ENCODE measurements around the gene PALLD. TPM values are rescaled to one million over a fixed set of nuclear protein-coding genes. Genes with fewer than 3 reads are reported as not detected.
A peak's percentile ranks its signal among the peaks of the same experiment; 100 is the strongest.

PALLD gene
- total and polyA plus RNA-seq, 2 of the 13 experiments (the other 11 are each of a cell fraction or from before 2014, with no cell fraction given), result 0.50 to 1.5 TPM

DNA sequence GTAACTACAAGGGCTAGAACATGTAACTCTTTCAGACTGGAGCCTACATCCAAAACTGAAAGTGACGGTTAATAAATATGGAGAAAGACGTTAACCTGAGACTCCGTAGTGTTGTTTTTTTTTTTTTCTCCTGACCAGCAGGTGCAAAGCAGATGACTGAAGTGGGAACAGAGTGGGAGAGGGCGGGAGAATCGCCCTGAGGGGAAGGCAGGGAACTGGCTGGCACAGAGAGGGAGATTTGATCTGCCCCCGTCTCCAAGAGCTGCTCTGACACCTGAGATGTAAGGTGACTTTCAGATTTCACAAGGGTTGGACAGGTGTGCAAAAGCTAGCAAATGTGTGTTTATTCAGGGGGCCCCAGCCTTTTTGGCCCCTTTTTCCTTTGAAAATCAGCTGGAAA is 180.2 kb downstream of the PALLD start:
- peaks cover 28% of the 10 kb centered on the region for H3K4me1 ChIP-seq (ENCODE audit: insufficient read depth, low read length)
- DNase-seq (ENCODE audit: low spot score), result no peak
- H3K4me3 ChIP-seq (replicated peaks in 1 of 3; ENCODE audit: insufficient read depth in 1 of 3, low read depth in 2 of 3, low read length in 3 of 3), result no peak overlapping the region
- ChIA-PET CTCF (ENCODE audit: low intra/inter-chr PET ratio, low total read pairs) (no interaction called here), POLR2A (no interaction called here)
- H3K79me2 ChIP-seq (ENCODE audit: insufficient read depth, low read length), result no peaks in the 10 kb centered on the region
- no peaks in the 10 kb centered on the region for H3K36me3 ChIP-seq (replicated peaks in 1 of 2; ENCODE audit: control insufficient read depth in 1 of 2, insufficient read depth in 2 of 2, low read length in 2 of 2)
- peaks cover 0 to 1% of the 10 kb centered on the region in 2 experiments; a peak in 2 of 5 replicates for H3K27me3 ChIP-seq (ENCODE audit: control insufficient read depth in 1 of 2, insufficient read depth in 2 of 2, low read length in 2 of 2)
- intact Hi-C loops (cut with micrococcal nuclease; ENCODE audit: unreplicated experiment), result no loop called here
- H3K27ac ChIP-seq (ENCODE audit: extremely low read length, insufficient read depth, low read length), result no peak overlapping the region
- BruUV-seq (replicated peaks), result no TSS peak
- in situ Hi-C loops (cut with HindIII; ENCODE audit: extremely low pct_ligation_motif_present, low pct_unique_long_range_greater_than_20kb), result no loop called here
- no peak for FAIRE-seq
- H4K20me1 ChIP-seq (ENCODE audit: insufficient read depth, low read length), result no peaks in the 10 kb centered on the region
- WGBS (ENCODE audit: low lambda C conversion rate), result 40% methylated on average over 6 of the region's 6 CpGs
- no peak for ATAC-seq
- no peak overlapping the region for H2AFZ ChIP-seq (ENCODE audit: low read length)
- no peaks in the 10 kb centered on the region for H3K9me3 ChIP-seq (ENCODE audit: low read length)
- no peak for TF ChIP-seq ZNF841 (CRISPR knock-in tag; IDR thresholded peaks at IDR 0.05; ENCODE audit: borderline replicate concordance)
- no peak for TF ChIP-seq JUN (CRISPR knock-in tag; IDR thresholded peaks at IDR 0.05)
- TF ChIP-seq, protein P1, sequence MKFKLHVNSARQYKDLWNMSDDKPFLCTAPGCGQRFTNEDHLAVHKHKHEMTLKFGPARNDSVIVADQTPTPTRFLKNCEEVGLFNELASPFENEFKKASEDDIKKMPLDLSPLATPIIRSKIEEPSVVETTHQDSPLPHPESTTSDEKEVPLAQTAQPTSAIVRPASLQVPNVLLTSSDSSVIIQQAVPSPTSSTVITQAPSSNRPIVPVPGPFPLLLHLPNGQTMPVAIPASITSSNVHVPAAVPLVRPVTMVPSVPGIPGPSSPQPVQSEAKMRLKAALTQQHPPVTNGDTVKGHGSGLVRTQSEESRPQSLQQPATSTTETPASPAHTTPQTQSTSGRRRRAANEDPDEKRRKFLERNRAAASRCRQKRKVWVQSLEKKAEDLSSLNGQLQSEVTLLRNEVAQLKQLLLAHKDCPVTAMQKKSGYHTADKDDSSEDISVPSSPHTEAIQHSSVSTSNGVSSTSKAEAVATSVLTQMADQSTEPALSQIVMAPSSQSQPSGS (CRISPR knock-in tag; IDR thresholded peaks at IDR 0.05), result no peak
- TF ChIP-seq TEAD2 (CRISPR knock-in tag; IDR thresholded peaks at IDR 0.05), result no peak
- TF ChIP-seq MLLT10 (CRISPR knock-in tag; IDR thresholded peaks at IDR 0.05), result no peak
- no peak for TF ChIP-seq ZBTB38 (CRISPR knock-in tag; IDR thresholded peaks at IDR 0.05)
- no peak for TF ChIP-seq KAT7 (CRISPR knock-in tag; IDR thresholded peaks at IDR 0.05; ENCODE audit: borderline replicate concordance)
- TF ChIP-seq FOSL1 (CRISPR knock-in tag; IDR thresholded peaks at IDR 0.05; ENCODE audit: borderline replicate concordance), result no peak
- no peak for TF ChIP-seq ZFY (CRISPR knock-in tag; IDR thresholded peaks at IDR 0.05)
- no peak for TF ChIP-seq ZNF350 (CRISPR knock-in tag; IDR thresholded peaks at IDR 0.05; ENCODE audit: borderline replicate concordance, low read depth)
- no peak for TF ChIP-seq ZBTB8A (CRISPR knock-in tag; IDR thresholded peaks at IDR 0.05; ENCODE audit: borderline replicate concordance, low read depth)
- H3K9ac ChIP-seq (ENCODE audit: insufficient read depth, low read depth, low read length), result no peak overlapping the region
- H3K4me2 ChIP-seq (ENCODE audit: low read depth, low read length), result peak overlapping the region; percentile 15; the same call in 1 of the 2 replicates
